Daoy (cell line): ENCODE data around the gene VPS11. TPM values are rescaled to one million over a fixed set of nuclear protein-coding genes. Genes with fewer than 3 reads are reported as not detected.
"Not testable (repeated sequence)": the region's sequence is repeated elsewhere in the genome, so short reads cannot be mapped to it uniquely, and the experiment has no call there.

Experiments
- DNase-seq: peaks from one replicate; pipeline ENCODE4 v3.0.0-alpha.2; 2015; ENCODE audit warnings: low read depth
- total RNA-seq: library from RNA; depleted of rRNA; stranded (reverse); fragments of >200 nt; shearing (Covaris generic); gene quantifications from 2 replicates; pipeline ENCODE4 v1.2.3, GENCODE V29; 2014

The VPS11 gene
- total RNA-seq, 1 experiment from 2014 or later: 10.3 TPM

GRCh38 chr11:119103161-119103664 lies 35.6 kb downstream of the VPS11 start:
- DNase-seq: not testable (repeated sequence)

GRCh38 chr11:119103793-119104192 lies 36.2 kb downstream of the VPS11 start:
- no peak for DNase-seq

- peak; percentile 94 for DNase-seq
Measured at GRCh38 chr11:119106564-119107537, 39.2 kb downstream of the VPS11 start, which contains the start of gene C2CD2L. Gene C2CD2L, plus strand, starts transcription at chr11:119107344. Its CDS starts 398 bp downstream, at chr11:119107742.

GRCh38 chr11:119107538-119108145 lies 40.0 kb downstream of the VPS11 start:
- no peak for DNase-seq

- DNase-seq: peak; percentile 63
Measured at GRCh38 chr11:119108146-119108856, 40.7 kb downstream of the VPS11 start.

GRCh38 chr11:119108857-119109221 lies 41.2 kb downstream of the VPS11 start:
- DNase-seq: no peak

GRCh38 chr11:119109843-119110242 lies 42.2 kb downstream of the VPS11 start:
- DNase-seq: no peak

GRCh38 chr11:119110439-119110838 lies 42.8 kb downstream of the VPS11 start:
- DNase-seq: no peak

- DNase-seq: no peak
Measured at GRCh38 chr11:119111361-119111925, 43.8 kb downstream of the VPS11 start.

- DNase-seq: no peak
Measured at GRCh38 chr11:119112314-119113020, 44.8 kb downstream of the VPS11 start.

- no peak for DNase-seq
Measured at GRCh38 chr11:119113716-119114115, 46.1 kb downstream of the VPS11 start.

GRCh38 chr11:119114351-119114750 lies 46.7 kb downstream of the VPS11 start:
- DNase-seq: no peak

- DNase-seq: no peak
Measured at GRCh38 chr11:119115484-119116234, 48.0 kb downstream of the VPS11 start.

- no peak for DNase-seq
Measured at GRCh38 chr11:119116235-119116594, 48.6 kb downstream of the VPS11 start.

GRCh38 chr11:119116601-119117000 lies 49.0 kb downstream of the VPS11 start:
- DNase-seq: no peak

- no peak for DNase-seq
Measured at GRCh38 chr11:119117004-119117706, 49.5 kb downstream of the VPS11 start.

GRCh38 chr11:119118227-119118626 lies 50.6 kb downstream of the VPS11 start:
- DNase-seq: no peak

GRCh38 chr11:119118946-119119345 lies 51.3 kb downstream of the VPS11 start:
- no peak for DNase-seq

GRCh38 chr11:119120639-119121007 lies 53.0 kb downstream of the VPS11 start:
- DNase-seq: peak; percentile 39
